Measurements from ENCODE around the gene CHRM2.
"Not testable (repeated sequence)": the region's sequence is repeated elsewhere in the genome, so short reads cannot be mapped to it uniquely, and the experiment has no call there.

CHRM2 gene

DNA sequence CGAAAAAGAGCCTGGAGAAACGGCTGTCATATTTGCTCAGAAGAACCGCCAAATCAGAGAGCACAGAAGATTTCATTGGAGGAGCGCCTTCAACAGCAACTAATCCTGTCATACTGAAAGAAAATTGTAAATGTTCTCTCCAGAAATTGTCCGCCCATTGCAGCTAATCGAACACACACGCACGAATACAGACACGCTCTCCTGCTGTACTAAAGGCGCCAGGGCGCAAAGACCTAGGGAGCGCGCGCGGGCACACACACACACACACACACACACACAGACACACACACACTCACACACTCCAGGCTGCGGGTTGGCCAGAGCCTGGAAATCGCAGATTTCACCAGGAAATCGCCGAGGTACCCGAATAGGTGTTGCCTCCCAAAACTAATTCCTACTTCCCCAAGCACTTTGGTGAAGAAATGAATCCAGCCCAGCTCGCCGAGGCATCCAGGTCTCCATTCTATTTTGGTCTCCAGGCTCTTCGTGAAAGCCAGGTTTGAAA lies at the start of gene CHRM2:
Gene CHRM2, plus strand, starts transcription at position 157 of the 505 bp plus-strand sequence. CDS start 146,214 bp downstream, outside the sequence.
- no peak for DNase-seq (ENCODE audit: low read depth in 1 of 2, low spot score in 1 of 2)

DNA sequence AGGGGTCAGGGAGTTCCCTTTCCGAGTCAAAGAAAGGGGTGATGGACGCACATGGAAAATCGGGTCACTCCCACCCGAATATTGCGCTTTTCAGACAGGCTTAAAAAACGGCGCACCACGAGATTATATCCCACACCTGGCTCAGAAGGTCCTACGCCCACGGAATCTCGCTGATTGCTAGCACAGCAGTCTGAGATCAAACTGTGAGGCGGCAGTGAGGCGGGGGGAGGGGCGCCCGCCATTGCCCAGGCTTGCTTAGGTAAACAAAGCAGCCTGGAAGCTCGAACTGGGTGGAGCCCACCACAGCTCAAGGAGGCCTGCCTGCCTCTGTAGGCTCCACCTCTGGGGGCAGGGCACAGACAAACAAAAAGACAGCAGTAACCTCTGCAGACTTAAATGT lies 37.1 kb upstream of the CHRM2 start:
- DNase-seq (ENCODE audit: low read depth in 1 of 2, low spot score in 1 of 2), result not testable (repeated sequence)

DNA sequence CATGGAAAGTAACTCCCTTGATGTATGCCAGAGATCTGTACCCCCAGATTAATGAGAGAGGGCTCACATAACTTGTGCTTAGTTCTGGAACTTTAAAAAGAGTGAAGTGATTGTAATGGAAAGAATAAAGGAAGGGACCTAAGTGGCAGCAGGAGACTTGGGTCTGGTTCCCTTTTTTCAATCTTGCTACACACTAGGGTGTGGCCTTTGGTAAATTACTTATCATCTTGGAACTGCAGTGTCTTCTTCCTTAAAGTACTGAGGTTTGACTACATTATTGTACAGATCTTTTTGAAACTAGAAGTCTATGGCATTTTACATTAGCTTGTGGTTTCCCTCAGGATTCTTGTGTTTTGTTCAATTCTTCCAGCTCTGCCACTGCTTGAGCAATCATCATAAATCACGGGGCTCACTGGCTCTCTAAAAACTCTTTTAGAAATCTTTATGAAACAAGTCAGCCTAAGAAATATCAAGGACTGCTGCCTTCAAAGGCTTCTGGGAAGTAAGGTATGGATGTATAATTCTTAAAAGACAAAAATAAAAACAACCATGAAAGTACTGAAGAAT lies 22.5 kb upstream of the CHRM2 start:
- no peak for DNase-seq (ENCODE audit: low read depth in 1 of 2, low spot score in 1 of 2)

DNA sequence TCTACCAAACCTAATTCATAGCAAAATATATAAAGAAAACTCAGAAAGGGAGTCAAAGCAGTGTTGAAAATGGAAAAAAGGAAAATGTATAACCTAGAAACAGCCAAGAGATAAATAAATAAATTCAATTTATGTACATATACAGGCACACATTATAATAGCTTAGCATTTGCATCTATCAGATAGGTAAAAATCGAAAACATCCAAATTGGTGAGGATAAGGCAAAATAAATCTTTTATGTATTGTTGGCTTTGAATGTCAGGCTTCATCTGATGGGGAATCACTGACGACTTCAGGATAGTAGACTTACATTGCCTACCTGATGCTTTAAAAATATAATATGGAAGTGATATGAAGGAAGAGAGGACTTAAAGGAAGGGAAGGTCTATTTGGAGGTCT lies 20.6 kb upstream of the CHRM2 start:
- no peak for DNase-seq (ENCODE audit: low read depth in 1 of 2, low spot score in 1 of 2)

DNA sequence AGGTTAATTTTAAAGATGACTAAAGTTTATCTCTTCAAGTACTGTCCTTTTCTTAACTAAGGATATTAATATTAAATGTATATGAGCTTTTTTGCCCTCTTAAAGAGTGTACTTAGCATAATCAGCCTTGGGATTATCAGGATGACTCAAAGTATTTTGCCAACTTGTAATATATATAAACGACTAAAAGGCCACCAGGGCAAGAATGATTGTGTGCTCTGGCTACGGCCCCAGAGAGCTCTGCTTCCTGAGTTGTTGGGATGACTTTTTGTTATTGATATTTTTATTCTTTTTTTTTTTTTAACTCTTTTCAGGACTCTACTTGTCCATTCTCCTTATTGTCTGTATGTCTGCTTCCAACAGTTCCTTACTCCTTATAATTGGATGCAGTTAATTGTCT lies 14.8 kb upstream of the CHRM2 start:
- DNase-seq (ENCODE audit: low read depth in 1 of 2, low spot score in 1 of 2), result no peak

DNA sequence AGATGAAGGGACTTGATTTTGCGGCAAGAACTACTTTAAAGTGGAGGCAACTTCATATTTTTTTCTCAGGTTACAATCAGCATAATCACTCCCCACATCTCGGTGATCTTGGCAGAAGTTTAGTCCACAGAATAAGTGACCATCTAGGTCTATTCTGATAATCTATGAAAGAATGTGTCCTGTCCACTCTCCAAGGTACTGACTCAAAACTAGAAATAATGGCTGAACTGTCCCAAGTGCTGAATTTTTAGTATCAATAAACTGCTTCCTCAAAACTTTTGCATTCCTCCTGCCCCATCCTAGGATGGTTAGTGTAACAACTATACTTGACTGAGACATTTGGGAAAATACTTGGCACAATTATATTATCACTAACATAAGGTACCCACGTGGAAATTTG lies 10.9 kb upstream of the CHRM2 start:
- no peak for DNase-seq (ENCODE audit: low read depth in 1 of 2, low spot score in 1 of 2)

DNA sequence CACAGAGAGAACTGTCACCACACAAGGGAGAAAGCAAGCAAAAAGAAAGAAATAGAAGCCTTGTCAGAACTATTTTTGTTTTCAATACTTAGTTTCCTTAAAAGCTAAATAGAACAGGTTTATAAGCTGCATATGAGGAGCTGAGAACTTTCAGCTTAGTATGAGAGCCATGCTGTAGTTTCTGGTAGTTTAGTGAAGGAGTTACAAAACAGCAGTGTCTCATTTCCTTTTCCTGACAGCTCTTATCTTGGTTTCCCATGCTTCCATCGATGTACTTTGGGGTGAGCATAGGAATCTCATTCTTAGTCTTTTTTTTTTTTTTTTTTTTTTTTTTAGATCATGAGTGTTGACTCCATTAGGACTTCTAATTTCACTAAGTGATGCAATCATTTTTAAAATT lies 8.6 kb upstream of the CHRM2 start:
- DNase-seq (ENCODE audit: low read depth in 1 of 2, low spot score in 1 of 2), result no peak

DNA sequence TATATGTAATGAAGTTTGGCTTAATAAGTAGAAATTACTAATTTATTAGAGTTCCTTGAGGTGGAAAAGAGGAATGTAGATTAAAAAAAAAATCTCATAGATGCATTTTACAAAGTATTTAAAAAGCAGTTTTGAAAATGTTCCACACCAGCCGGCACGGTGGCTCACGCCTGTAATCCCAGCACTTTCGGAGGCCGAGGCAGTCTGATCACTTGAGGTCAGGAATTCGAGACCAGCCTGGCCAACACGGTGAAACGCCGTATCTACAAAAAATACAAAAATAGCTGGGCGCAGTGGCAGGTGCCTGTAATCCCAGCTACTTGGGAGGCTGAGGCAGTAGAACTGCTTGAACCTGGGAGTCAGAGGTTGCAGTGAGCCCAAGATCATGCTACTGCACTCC lies 3.2 kb upstream of the CHRM2 start:
- DNase-seq (ENCODE audit: low read depth in 1 of 2, low spot score in 1 of 2), result no peak

DNA sequence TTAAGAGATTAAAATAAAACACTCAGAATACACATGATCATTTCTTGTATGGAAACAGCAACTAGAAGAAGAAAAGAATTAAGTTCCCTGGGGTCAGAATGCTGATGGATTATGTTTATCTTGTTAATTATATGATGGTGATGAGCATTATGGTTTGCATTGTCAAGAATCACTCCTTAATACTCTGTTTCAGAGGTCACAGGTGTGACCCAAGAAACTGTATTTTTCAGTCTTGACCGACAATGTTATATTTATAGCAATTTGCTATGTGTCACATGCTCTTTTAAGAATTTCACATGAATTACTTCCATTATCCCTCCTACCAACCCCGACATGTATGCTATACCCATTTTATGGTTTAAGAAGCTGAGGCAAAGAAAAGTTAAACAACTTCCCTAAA lies 2.7 kb upstream of the CHRM2 start:
- DNase-seq (ENCODE audit: low read depth in 1 of 2, low spot score in 1 of 2), result no peak

DNA sequence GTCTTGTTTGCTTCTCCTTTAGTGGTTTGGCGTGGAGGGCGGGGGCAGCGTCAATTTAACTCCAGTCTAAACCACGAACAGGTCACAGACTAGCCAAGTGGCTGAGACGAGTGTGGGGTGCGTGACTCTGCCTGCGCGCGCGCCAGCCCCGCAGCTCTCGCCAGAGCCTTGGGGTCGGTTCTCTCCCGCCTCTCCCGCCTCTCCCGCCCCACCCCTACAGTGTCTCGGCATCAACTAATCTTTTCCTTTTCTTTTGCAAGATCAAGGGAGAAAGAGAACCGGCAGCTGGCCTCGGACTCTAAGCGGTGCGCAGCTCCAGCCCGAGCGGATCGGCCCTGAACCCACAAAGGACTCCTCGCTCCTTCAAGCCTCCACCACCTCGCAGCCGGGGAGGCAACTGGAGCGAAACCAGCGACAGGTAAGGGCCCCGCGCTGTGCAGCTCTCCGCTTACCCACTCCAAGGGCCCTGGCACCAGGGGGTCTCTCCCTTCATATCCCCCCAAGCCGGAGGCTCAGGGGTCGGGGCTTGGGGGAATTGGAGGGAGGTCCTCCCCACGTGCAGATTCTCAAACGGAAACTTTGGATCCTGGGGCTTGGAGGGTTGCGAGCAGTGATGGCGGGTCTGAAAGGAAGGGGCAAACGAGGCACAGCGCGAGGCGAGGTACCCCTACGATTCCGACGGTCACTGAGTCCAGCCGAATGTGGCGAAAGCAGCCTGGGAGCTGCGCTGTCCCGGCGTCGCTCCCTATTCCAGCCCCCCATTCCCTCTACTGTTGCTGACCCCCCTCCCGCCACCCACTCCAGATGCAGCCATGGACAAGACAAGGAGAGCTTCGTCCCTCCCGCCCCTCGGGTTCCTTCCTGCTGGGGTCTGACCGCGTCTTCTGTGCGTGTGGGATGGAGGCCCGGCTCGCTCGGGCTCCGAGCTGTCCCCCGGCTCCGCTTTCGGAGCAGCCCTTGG lies 829 bp downstream of the CHRM2 start:
- DNase-seq (ENCODE audit: low read depth in 1 of 2, low spot score in 1 of 2), result no peak

DNA sequence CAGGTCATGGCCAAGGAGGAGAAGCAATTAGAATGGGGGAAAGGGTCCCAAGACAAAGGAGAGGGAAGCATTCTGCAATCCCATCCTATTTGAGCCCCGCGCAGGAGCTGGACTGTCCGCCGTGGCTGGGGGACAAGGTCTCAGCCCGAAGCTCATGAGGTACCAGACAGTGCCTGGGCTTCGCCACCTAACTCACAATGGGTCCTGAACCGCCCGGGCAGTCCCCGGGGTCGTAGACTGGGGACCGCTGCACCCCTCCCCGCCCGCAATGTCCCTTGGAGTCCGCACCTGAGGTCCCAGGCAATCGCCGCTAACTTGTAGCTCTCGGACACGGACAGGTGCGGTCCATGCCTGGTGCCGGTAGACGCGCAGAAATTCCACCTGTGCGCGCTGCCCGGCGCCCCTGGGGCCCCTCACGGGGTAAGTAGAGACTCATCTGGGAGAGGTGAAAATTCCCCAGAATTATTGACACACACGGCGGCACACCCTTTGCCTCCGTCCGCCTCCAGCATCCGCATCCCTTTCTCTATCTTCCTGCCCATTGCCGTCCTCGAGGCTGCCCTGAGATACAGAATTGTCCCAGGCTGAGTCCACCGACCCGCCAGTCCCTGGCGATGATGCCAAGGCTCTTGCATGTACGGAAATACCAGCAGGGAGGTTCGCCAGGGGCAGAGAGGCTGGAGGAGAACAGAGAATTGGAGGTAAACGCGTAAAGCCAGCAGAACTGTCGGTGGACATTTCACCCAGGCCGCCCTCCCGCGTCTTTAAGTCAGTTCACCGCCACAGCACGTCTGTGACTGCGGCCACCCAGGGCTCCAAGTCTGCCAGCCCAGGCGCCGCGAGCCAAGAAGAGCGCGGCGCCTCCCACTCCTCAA lies 1.8 kb downstream of the CHRM2 start:
- no peak for DNase-seq (ENCODE audit: low read depth in 1 of 2, low spot score in 1 of 2)

DNA sequence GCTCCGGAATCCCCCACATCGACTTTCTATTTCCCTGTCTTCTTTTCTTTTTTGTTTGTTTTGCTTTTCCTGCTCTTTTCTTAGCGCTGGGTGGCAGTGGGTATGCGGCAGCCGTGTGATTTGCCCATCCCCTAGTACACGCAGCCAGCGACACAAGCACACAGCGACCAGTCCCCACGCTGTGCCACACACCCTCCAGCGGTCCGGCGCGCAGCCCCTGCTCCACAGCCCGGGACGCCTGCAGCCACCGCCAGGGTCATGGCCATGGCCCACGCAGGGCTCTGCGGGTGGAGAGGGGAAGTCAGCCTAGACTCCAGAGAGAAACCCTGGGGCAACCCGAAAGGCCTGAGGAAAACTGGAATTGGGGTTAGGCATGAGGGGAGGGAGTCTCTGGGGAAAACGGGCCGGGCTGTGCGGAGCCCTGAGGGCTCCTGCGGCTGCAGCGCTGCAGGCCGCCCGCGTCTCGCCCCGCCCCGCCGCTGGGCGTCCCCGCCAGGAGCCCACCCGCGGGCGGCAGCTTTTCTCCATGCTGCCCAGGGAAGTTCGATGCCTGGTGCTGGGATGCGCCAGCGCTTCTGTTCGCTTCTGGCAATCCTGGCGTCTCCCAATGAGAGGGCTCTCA lies 2.5 kb downstream of the CHRM2 start:
- DNase-seq (ENCODE audit: low read depth in 1 of 2, low spot score in 1 of 2), result no peak

DNA sequence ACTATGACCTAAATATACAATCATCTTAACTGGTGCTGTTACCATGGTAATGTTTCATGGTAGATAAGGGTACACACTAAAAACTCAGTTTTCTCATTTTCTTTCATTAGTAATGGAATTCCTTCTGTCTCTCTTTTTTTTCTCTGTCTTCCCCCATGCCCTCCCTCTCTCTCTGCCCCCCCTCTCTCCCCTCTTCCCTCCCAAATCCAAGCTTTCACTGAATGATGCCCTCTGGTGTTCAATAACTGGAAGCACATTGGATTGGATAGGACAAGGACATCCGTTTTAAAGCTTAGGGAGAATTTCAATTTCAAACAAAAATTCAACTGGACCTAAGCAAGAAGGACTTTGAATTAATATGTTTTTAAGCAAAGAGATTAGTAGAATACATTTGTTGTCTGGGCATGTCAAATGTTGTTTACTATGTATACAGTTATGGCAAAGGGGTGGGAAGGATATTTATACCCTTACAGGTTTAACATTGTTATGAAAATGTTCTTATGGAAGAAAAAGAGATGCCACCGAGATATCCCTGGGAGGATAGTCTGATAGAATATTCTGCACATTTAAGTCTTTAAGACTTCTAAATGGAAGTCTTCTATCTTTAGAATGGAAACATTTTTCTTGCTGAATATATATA lies 6.1 kb downstream of the CHRM2 start:
- DNase-seq (ENCODE audit: low read depth in 1 of 2, low spot score in 1 of 2), result no peak

DNA sequence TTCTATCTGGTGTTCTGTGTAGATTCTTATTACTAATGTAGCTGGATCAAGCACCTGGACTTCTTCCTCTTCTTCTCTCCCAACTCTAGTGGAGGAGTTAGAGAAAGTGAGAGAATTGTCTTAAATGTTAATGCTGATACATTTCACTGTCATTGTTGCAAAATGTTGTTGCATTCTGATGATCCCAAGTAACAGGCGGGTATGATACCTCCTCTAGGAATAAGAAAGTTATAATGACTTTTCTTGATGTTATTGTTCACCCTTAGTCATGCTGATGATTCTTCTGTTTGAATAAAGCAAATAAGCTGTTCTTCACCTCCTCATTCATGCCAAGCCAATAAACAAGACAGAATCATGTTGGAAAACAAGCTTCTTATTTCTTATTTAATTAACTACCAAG lies 9.1 kb downstream of the CHRM2 start:
- no peak for DNase-seq (ENCODE audit: low read depth in 1 of 2, low spot score in 1 of 2)

DNA sequence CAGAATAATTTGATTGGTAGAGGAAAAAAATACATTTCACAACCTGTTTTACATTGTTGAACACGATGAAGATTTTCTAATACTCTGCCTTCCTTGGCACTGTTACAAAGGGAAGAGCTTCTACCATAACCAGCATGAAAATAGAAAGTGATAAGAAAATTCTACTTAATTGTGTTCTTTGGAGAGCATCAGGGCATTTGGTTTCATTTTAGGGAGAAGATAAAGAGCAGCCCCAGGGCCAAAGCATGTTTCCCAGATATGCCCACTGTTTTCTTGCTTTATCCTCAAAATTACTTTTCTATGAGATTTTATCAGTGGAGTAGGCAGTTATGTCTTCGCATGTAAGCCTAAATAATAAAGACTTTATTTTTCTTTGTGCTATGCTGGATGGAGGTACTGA lies 9.5 kb downstream of the CHRM2 start:
- DNase-seq (ENCODE audit: low read depth in 1 of 2, low spot score in 1 of 2), result no peak

DNA sequence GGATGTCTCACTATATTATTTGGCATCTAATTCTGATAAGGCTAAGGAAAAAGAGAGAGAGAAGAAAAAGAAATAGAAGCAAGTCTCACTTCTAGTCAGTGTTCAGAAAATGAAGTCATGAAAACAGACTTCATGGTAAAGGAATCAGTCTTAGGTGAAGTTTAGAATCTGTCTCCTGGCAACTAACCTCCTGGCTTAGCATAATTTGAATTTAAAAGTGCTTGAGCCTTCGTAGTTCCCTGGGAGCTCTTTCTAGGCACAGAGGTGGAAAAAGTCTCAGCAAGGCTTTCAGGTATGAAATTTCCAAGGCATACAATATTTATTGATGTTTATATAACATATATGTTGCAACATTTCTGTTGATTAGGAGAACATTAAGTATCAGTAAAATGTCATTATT lies 10.4 kb downstream of the CHRM2 start:
- DNase-seq (ENCODE audit: low read depth in 1 of 2, low spot score in 1 of 2), result no peak

DNA sequence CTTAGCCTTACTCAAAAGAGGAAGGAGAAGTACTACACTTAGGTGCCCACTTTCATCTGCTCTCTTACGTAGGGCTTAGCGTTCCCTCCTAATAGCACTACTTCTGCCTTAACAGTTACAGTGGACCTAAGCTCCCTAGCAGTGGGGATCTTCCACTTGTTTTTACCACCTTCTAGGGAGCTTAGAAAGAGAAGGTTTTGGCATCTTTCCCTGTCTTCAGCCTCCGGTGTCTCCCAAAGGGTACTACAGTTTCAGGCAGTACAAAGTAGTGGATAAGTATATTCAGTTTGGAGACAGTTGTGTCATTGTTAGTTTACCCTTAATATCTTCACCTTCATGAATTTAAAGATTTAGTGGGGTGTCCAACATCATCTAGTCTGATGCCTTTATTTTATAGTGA lies 14.6 kb downstream of the CHRM2 start:
- no peak for DNase-seq (ENCODE audit: low read depth in 1 of 2, low spot score in 1 of 2)

DNA sequence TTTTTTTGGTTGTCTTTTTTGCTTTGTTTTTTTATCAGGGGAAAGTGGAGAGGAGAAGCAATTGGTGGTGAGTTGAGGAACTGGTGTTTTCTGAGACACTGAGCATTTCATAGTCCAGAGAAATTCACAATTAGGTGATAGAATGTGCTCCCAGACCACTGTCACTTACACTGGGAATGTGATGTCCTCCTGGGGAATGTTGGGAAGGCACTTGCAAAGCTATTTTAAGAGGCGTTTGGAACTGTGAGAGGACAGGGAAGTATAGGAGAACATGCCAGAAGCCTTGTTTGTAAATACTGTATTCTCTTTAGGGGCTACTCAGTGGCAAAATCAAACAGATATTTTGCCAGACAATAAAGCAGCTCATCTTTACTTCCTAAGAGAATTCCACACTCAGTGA lies 16.0 kb downstream of the CHRM2 start:
- no peak for DNase-seq (ENCODE audit: low read depth in 1 of 2, low spot score in 1 of 2)

DNA sequence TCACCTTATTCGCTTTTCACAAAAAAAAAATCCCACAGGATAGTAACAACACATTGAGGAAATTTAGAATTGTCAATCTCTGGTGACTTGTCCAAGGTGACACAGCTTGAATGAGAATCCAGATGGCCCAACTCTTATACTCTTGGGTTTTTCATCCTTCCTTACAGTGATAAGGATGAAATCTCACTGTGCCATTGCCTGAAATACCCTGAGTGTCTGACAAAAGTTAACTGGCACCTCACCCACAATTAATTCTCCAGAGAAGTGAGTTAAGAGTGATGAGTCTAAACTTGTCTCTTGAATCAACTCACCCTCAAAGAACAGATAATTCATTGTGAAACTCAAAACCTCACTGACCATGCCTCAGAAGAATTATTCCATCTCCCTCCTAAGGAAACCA lies 18.9 kb downstream of the CHRM2 start:
- no peak for DNase-seq (ENCODE audit: low read depth in 1 of 2, low spot score in 1 of 2)

DNA sequence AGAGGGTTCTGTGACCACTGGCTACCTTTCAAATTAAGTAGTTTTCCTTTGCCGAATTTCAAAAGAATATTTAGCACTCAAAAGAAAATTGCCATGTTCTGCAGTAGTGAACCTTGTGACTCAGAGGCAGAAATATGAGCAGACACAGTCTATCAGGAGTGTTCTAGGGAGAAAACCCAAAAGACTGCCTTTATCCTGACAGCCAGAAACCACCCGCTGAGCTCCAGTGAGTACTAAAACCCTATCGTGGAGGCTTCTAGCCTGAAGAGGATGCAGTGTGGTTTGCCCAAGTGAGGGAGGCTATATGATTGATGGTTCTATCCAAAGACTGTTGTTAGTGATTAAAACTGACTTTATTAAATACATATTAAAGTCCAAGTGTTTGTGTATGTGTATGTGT lies 21.9 kb downstream of the CHRM2 start:
- DNase-seq (ENCODE audit: low read depth in 1 of 2, low spot score in 1 of 2), result no peak

DNA sequence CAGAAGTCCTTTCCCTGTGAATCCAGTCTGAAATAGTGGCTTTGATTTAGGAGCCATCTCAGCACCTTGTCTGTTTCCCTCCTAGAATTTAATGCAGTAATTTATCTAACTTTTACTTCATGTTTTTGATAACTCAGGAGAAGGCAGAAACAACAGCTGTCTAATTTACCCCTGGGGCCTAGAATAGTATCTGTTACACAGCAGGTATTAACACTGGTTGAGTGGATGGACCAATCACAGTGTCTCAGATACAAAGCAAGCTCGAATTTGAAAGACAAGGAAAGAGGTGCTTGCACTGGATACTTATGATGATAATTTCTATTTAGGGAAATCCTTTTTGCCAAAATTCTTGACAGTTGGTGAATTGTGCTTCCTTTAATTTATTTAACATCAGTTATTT lies 23.4 kb downstream of the CHRM2 start:
- no peak for DNase-seq (ENCODE audit: low read depth in 1 of 2, low spot score in 1 of 2)
